Osteocyte (in vitro differentiated cells): ENCODE measurements around the gene EFCAB14. TPM values are rescaled to one million over a fixed set of nuclear protein-coding genes. Genes with fewer than 3 reads are reported as not detected.

ENCODE experiments used
- DNase-seq: peaks from one replicate; pipeline ENCODE4 v3.0.0; 2021; ENCODE audit warnings: mixed read lengths; ENCODE audit not compliant: unreplicated experiment; ENCODE audit errors: extremely low spot score
- H3K27ac Mint-ChIP-seq: one replicate; pipeline ENCODE4 v1.8.0; 2021; ENCODE audit warnings: mild to moderate bottlenecking, mixed read lengths; ENCODE audit not compliant: unreplicated experiment
- H3K27me3 Mint-ChIP-seq: one replicate; pipeline ENCODE4 v1.8.0; 2021; ENCODE audit warnings: mixed read lengths; ENCODE audit not compliant: unreplicated experiment
- H3K36me3 Mint-ChIP-seq: one replicate; pipeline ENCODE4 v1.8.0; 2021; ENCODE audit warnings: mixed read lengths; ENCODE audit not compliant: unreplicated experiment
- H3K4me1 Mint-ChIP-seq: one replicate; pipeline ENCODE4 v1.8.0; 2021; ENCODE audit warnings: mixed read lengths; ENCODE audit not compliant: unreplicated experiment
- H3K4me3 Mint-ChIP-seq: one replicate; pipeline ENCODE4 v1.8.0; 2021; ENCODE audit warnings: mild to moderate bottlenecking, moderate library complexity, mixed read lengths; ENCODE audit not compliant: unreplicated experiment
- H3K9me3 Mint-ChIP-seq: one replicate; pipeline ENCODE4 v1.8.0; 2021; ENCODE audit warnings: mixed read lengths; ENCODE audit not compliant: unreplicated experiment
- total RNA-seq: library from RNA; stranded (reverse); gene quantifications from 2 replicates; pipeline ENCODE4 v1.2.1, GENCODE V29; 2021
- TF ChIP-seq, protein P1 (sequence below): fragments of 200-600 bp; sonication (generic); IDR thresholded peaks from 2 replicates; pipeline ENCODE4 v1.5.0; 2021; ENCODE audit warnings: antibody characterized with exemption, mild to moderate bottlenecking, moderate library complexity

Gene EFCAB14
- total RNA-seq, 1 donor from 2014 or later = 57.6 TPM

DNA sequence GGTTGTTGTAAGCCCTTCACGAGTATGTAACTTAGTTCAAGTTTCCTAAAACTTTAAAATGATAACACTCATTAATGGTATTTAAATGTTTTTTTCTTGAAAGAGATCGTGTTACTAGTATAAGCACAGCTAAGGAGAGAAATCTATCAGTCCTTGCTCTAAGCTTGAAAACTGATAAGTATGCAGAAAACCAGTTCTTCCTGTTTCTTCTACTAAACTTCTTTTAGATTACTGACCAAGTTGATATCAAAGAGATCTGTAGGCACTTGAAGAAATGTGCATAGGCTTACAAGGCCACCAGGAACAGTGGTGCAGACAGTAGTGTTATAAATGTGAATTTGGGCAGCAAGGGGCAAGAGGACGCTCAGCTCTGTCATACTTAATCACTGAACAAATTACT, 3.9 kb downstream of the EFCAB14 start:
- no peak for DNase-seq
- no peak overlapping the region for H3K4me3 Mint-ChIP-seq
- H3K36me3 Mint-ChIP-seq = peaks cover 11% of the 10 kb centered on the region
- no peaks in the 10 kb centered on the region for H3K27me3 Mint-ChIP-seq
- no peak overlapping the region for H3K27ac Mint-ChIP-seq
- H3K4me1 Mint-ChIP-seq = peaks cover 28% of the 10 kb centered on the region
- no peaks in the 10 kb centered on the region for H3K9me3 Mint-ChIP-seq
- TF ChIP-seq, protein P1, sequence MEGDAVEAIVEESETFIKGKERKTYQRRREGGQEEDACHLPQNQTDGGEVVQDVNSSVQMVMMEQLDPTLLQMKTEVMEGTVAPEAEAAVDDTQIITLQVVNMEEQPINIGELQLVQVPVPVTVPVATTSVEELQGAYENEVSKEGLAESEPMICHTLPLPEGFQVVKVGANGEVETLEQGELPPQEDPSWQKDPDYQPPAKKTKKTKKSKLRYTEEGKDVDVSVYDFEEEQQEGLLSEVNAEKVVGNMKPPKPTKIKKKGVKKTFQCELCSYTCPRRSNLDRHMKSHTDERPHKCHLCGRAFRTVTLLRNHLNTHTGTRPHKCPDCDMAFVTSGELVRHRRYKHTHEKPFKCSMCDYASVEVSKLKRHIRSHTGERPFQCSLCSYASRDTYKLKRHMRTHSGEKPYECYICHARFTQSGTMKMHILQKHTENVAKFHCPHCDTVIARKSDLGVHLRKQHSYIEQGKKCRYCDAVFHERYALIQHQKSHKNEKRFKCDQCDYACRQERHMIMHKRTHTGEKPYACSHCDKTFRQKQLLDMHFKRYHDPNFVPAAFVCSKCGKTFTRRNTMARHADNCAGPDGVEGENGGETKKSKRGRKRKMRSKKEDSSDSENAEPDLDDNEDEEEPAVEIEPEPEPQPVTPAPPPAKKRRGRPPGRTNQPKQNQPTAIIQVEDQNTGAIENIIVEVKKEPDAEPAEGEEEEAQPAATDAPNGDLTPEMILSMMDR = no peak

DNA sequence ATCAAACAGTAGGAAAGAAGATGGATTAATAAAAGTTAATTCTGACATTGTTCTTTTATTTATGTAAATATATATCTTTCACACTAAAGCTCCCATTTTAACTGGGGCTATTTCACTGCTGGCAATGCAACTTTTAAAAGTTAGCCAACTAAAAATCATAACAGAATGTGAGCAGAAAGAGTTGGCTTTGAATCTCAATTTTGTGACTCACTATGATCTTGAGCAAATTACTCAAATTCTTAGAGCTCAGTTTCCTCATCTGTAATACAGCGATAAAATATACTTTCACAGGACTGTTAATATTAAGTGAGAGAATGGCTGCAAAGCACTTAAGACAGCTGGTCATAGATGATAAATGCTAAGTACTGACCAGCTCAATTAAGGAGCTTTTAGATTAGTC, 10.8 kb downstream of the EFCAB14 start:
- no peak overlapping the region for H3K4me3 Mint-ChIP-seq
- H3K36me3 Mint-ChIP-seq = peaks cover 39% of the 10 kb centered on the region
- no peaks in the 10 kb centered on the region for H3K9me3 Mint-ChIP-seq
- no peak overlapping the region for H3K27ac Mint-ChIP-seq
- TF ChIP-seq, protein P1 = no peak
- no peaks in the 10 kb centered on the region for H3K4me1 Mint-ChIP-seq
- H3K27me3 Mint-ChIP-seq = no peaks in the 10 kb centered on the region
- DNase-seq = no peak

DNA sequence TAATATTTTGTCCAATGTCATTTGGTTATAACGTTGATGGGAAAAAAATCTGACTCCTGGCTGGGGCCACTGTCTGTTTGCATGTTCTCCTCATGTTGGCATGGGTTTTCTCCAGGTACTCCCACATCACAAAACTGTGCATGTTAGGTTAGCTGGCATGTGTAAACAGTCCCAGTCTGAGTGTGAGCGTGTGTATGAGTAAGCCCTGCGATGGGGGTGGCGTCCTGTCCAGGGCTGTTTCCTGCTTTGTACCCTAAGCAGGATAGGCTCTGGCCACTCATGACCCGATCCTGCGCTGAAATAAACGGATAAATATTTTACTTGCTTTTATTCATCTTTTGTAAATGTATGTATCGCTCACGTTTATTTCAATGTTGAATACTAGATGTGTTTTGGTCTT, 13.5 kb downstream of the EFCAB14 start:
- Mint-ChIP-seq H3K4me3 (no peak overlapping the region), H3K27me3 (no peaks in the 10 kb centered on the region), H3K9me3 (no peaks in the 10 kb centered on the region), H3K27ac (no peak overlapping the region), H3K4me1 (no peaks in the 10 kb centered on the region), H3K36me3 (peaks cover 38% of the 10 kb centered on the region)
- TF ChIP-seq, protein P1 = no peak
- DNase-seq = no peak

DNA sequence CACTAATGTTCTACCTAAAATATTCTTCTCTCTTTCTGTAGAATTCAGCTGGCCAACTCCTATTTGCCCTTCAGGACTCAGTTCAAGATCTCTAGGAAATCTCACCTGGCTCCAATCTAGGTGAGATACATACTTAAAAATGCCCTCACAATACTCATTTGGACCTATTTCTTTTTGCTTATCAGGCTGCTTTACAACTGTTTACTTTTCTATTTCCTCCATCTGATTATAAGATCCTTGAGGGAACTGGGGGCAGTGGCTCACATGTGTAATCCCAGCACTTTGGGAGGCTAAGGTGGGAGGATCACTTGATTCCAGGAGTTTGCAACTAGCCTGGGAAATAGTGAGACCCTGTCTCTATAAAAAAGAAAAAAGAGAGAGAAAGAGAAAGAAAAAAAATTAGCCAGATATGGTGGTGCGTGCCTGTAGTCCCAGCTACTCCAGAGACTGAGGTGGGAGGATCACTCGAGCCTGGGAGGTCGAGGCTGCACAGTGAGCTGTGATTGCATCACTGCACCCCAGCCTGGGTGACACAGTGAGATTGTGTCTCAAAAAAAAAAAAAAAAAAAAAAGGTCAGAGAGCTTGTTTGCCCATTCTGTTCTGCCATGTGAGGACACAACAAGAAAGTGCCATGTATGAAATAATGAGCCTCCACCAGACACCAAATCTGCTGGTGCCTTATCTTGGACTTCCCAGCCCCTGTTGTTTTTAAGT, 14.8 kb downstream of the EFCAB14 start:
- TF ChIP-seq, protein P1 = no peak
- Mint-ChIP-seq H3K27ac (no peak overlapping the region), H3K36me3 (peaks cover 34% of the 10 kb centered on the region), H3K4me3 (no peak overlapping the region), H3K9me3 (no peaks in the 10 kb centered on the region), H3K27me3 (no peaks in the 10 kb centered on the region), H3K4me1 (no peaks in the 10 kb centered on the region)
- DNase-seq = no peak

DNA sequence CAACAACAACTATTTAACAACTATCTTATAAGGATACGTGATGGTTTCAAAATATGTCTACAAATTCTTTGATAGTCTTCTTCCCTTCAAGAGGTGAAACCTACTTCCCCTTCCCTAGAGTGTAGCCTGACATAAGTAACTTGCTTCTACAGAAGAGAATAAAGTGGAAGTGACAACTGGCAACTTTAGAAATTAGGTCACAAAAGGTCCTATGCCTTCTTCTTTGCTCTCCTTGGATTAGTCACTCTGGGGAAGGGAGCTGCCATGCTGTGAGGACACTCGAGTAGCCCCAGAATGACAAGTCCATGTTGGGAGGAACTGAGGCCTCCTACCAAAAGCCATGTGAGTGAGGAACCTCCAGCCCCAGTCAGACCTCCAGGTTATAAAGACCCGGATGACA, 19.2 kb downstream of the EFCAB14 start:
- Mint-ChIP-seq H3K27ac (no peak overlapping the region), H3K27me3 (no peaks in the 10 kb centered on the region), H3K4me3 (no peak overlapping the region), H3K36me3 (peaks cover 22% of the 10 kb centered on the region), H3K4me1 (peaks cover 2% of the 10 kb centered on the region), H3K9me3 (no peaks in the 10 kb centered on the region)
- no peak for DNase-seq
- TF ChIP-seq, protein P1 = no peak
